Prostate gland (tissue), 2 donors: ENCODE data around the gene ATP10D. TPM values are rescaled to one million over a fixed set of nuclear protein-coding genes. Genes with fewer than 3 reads are reported as not detected.

Experiments
- DNase-seq: peaks from one replicate; pipeline ENCODE4 v3.0.0-alpha.2; 2019; ENCODE audit warnings: low spot score
- H3K27ac ChIP-seq, 2 donors: fragments of 200-600 bp; sonication (generic); 2 replicates each; pipeline ENCODE4 v1.5.1; 2017 to 2019
- H3K27me3 ChIP-seq: fragments of 200-600 bp; sonication (generic); replicated peaks from 2 replicates; pipeline ENCODE4 v1.5.1; 2019; ENCODE audit not compliant: insufficient read depth
- H3K36me3 ChIP-seq, 2 donors: fragments of 200-600 bp; sonication (generic); 1 replicate in 1 of 2; 2 replicates in 1 of 2; pipeline versions ENCODE4 v1.5.1 to v1.8.1; 2017 to 2019
- H3K4me1 ChIP-seq: fragments of 200-600 bp; sonication (generic); replicated peaks from 2 replicates; pipeline ENCODE4 v1.5.1; 2019
- H3K4me3 ChIP-seq, 2 donors: fragments of 200-600 bp; sonication (generic); 2 replicates each; pipeline ENCODE4 v1.5.1; 2017 to 2019
- H3K9me3 ChIP-seq: fragments of 200-600 bp; sonication (generic); 2 replicates; pipeline ENCODE4 v1.5.1; 2017
- CTCF ChIP-seq, 4 experiments: fragments of 200-600 bp in 2 of 4; fragments of 450-650 bp in 2 of 4; sonication (generic) in 2 of 4; IDR thresholded peaks; 1 replicate in 3 of 4; 2 replicates in 1 of 4; pipeline ENCODE4 v1.5.1; 2016 to 2019; ENCODE audit warnings: antibody characterized with exemption in 4 of 4, mild to moderate bottlenecking in 2 of 4, moderate library complexity in 2 of 4
- POLR2A ChIP-seq: fragments of 450-650 bp; IDR thresholded peaks from one replicate; pipeline ENCODE4 v1.6.1; 2016; ENCODE audit warnings: antibody characterized with exemption, mild to moderate bottlenecking
- POLR2AphosphoS5 ChIP-seq: sonication (generic); formaldehyde crosslinking; IDR thresholded peaks from one replicate; pipeline ENCODE4 v1.6.1; 2017; ENCODE audit warnings: antibody characterized with exemption
- WGBS: methylation state at CpG from one replicate; pipeline ENCODE4 v1.1.5; 2018; 5-methylcytosine and 5-hydroxymethylcytosine counted together
- intact Hi-C: fragments of 100-400 bp; cut with DNase I; formaldehyde crosslinking; loops from one replicate; pipeline ENCODE4 v1.14.2; 2022
- total RNA-seq, 2 donors: library from RNA; depleted of rRNA; stranded (reverse); fragments of >200 nt; gene quantifications; one replicate each; pipeline ENCODE4 v1.1.0, GENCODE V29; 2016

The ATP10D gene
- total RNA-seq, 2 donors from 2014 or later: 10.9 to 17.0 TPM

- H3K27me3 ChIP-seq: no peaks in the 10 kb centered on the region
- no peak overlapping the region for H3K27ac ChIP-seq
- TF ChIP-seq POLR2AphosphoS5: no peak
- no peak for TF ChIP-seq CTCF (IDR thresholded peaks at IDR 0.05)
- no peak for DNase-seq
- intact Hi-C loops: no loop called here
- H3K9me3 ChIP-seq: no peaks in the 10 kb centered on the region
- H3K36me3 ChIP-seq: no peaks in the 10 kb centered on the region
- WGBS: 57% methylated on average over 3 of the region's 3 CpGs
- H3K4me1 ChIP-seq: no peaks in the 10 kb centered on the region
- no peak overlapping the region for H3K4me3 ChIP-seq
Measured at GRCh38 chr4:47500776-47501175, 15.7 kb downstream of the ATP10D start.

GRCh38 chr4:47505147-47505546 is 20.1 kb downstream of the ATP10D start:
- H3K4me1 ChIP-seq: no peaks in the 10 kb centered on the region
- no peak overlapping the region for H3K4me3 ChIP-seq
- no peaks in the 10 kb centered on the region for H3K36me3 ChIP-seq
- 94% methylated on average over 3 of the region's 3 CpGs for WGBS
- DNase-seq: no peak
- TF ChIP-seq POLR2A: no peak
- no peak for TF ChIP-seq POLR2AphosphoS5
- no peak for TF ChIP-seq CTCF (IDR thresholded peaks at IDR 0.05)
- H3K27me3 ChIP-seq: no peaks in the 10 kb centered on the region
- intact Hi-C loops: no loop called here
- H3K27ac ChIP-seq: no peak overlapping the region
- no peaks in the 10 kb centered on the region for H3K9me3 ChIP-seq

GRCh38 chr4:47505666-47506065 is 20.6 kb downstream of the ATP10D start:
- Histone ChIP-seq H3K27me3 (no peaks in the 10 kb centered on the region), H3K9me3 (no peaks in the 10 kb centered on the region), H3K4me3 (no peak overlapping the region), H3K36me3 (no peaks in the 10 kb centered on the region), H3K27ac (no peak overlapping the region), H3K4me1 (no peaks in the 10 kb centered on the region)
- TF ChIP-seq POLR2AphosphoS5 (no peak), POLR2A (no peak), CTCF (IDR thresholded peaks at IDR 0.05) (no peak)
- no peak for DNase-seq
- 71% methylated on average over 3 of the region's 3 CpGs for WGBS
- intact Hi-C loops: no loop called here

- intact Hi-C loops: no loop called here
- WGBS: 49% methylated on average over 2 of the region's 2 CpGs
- H3K9me3 ChIP-seq: no peaks in the 10 kb centered on the region
- no peaks in the 10 kb centered on the region for H3K27me3 ChIP-seq
- no peak overlapping the region for H3K4me3 ChIP-seq
- H3K4me1 ChIP-seq: no peaks in the 10 kb centered on the region
- H3K36me3 ChIP-seq: no peaks in the 10 kb centered on the region
- no peak overlapping the region for H3K27ac ChIP-seq
- DNase-seq: no peak
- TF ChIP-seq POLR2AphosphoS5 (no peak), CTCF (IDR thresholded peaks at IDR 0.05) (no peak), POLR2A (no peak)
Measured at GRCh38 chr4:47510506-47511143, 25.6 kb downstream of the ATP10D start.

GRCh38 chr4:47513461-47513860 is 28.4 kb downstream of the ATP10D start:
- Histone ChIP-seq H3K27ac (no peak overlapping the region), H3K27me3 (no peaks in the 10 kb centered on the region), H3K4me3 (no peak overlapping the region), H3K4me1 (no peaks in the 10 kb centered on the region), H3K36me3 (no peaks in the 10 kb centered on the region), H3K9me3 (no peaks in the 10 kb centered on the region)
- WGBS: 100% methylated on average over 1 of the region's 1 CpG
- TF ChIP-seq POLR2A (no peak), POLR2AphosphoS5 (no peak), CTCF (IDR thresholded peaks at IDR 0.05) (no peak)
- no peak for DNase-seq
- intact Hi-C loops: no loop called here
